Kidney (tissue), 14 donors: Measurements from ENCODE around the gene TOE1. TPM values are rescaled to one million over a fixed set of nuclear protein-coding genes. Genes with fewer than 3 reads are reported as not detected.

Experiments
- DNase-seq, 5 donors: peaks; one replicate each; pipeline ENCODE4 v3.0.0-alpha.2; 2013 to 2020
- FAIRE-seq: peaks from 2 replicates; lab custom pipeline; 2012; peaks lifted over from hg19 to GRCh38; lab: Jason Lieb, UNC
- H3K27ac ChIP-seq, 2 donors: one replicate each; pipeline ENCODE4 v1.7.0; 2013; ENCODE audit warnings: low read depth in 2 of 2, low read length in 2 of 2, inconsistent platforms in 1 of 2
- H3K27me3 ChIP-seq: one replicate; pipeline ENCODE4 v1.7.1; 2013; ENCODE audit warnings: low read length, inconsistent platforms; ENCODE audit not compliant: control insufficient read depth, insufficient read depth
- H3K36me3 ChIP-seq, 3 donors: one replicate each; pipeline versions ENCODE4 v1.7.0 to v1.7.1; 2013; ENCODE audit warnings: low read length in 3 of 3, control low read depth in 1 of 3, inconsistent platforms in 1 of 3; ENCODE audit not compliant: insufficient read depth in 3 of 3, control insufficient read depth in 2 of 3
- H3K4me1 ChIP-seq, 3 donors: one replicate each; pipeline versions ENCODE4 v1.7.0 to v1.7.1; 2013; ENCODE audit warnings: low read length in 3 of 3, inconsistent platforms in 1 of 3, low read depth in 1 of 3; ENCODE audit not compliant: control insufficient read depth in 2 of 3, insufficient read depth in 2 of 3
- H3K4me3 ChIP-seq, 3 donors: one replicate each; pipeline versions ENCODE4 v1.7.0 to v1.8.1; 2013; ENCODE audit warnings: low read length in 3 of 3, control low read depth in 1 of 3, inconsistent platforms in 1 of 3
- H3K9ac ChIP-seq, 3 donors: one replicate each; pipeline versions ENCODE4 v1.7.0 to v1.7.1; 2013; ENCODE audit warnings: low read length in 3 of 3, control low read depth in 1 of 3, inconsistent platforms in 1 of 3
- H3K9me3 ChIP-seq, 3 donors: one replicate each; pipeline versions ENCODE4 v1.7.0 to v1.7.1; 2013; ENCODE audit warnings: low read length in 3 of 3, control low read depth in 1 of 3, inconsistent platforms in 1 of 3; ENCODE audit not compliant: control insufficient read depth in 2 of 3, insufficient read depth in 1 of 3
- intact Hi-C: fragments of 100-400 bp; cut with DNase I; formaldehyde crosslinking; loops from one replicate; pipeline ENCODE4 v1.11.1; 2022
- polyA plus RNA-seq: library from polyadenylated mRNA; stranded (reverse); fragments of 350-450 nt; fragmentation: Illumina TruSeq; extraction: RNeasy Lipid Tissue Mini Kit (QIAGEN cat#74804); gene quantifications from one replicate; pipeline ENCODE4 v1.2.3, GENCODE V29; 2014; ENCODE audit warnings: low read depth, low replicate concordance; ENCODE audit not compliant: insufficient read depth
- total RNA-seq: library from RNA; stranded (reverse); fragmentation: NEBNext Ultra II Directional; extraction: Animal tissue kit (Norgen Biotek cat#: 25700); gene quantifications from one replicate; pipeline ENCODE4 v1.2.1, GENCODE V29; 2021
- TF ChIP-seq, protein P1 (sequence below): IDR thresholded peaks from 3 replicates; pipeline ENCODE4 v1.5.1; 2012; ENCODE audit warnings: mild to moderate bottlenecking, moderate library complexity, borderline replicate concordance; ENCODE audit not compliant: insufficient read depth; ENCODE audit errors: extremely low read depth
- donor health status: control.
- donor health status: control.
- donor health status: control.
- donor health status: control.
- donor health status: control.
- donor health status: DM: yes; HTN: yes; CAD: no.
- donor health status: Normal renal cell carcinoma (clear cell type).

The TOE1 gene
- total and polyA plus RNA-seq, 2 donors from 2014 or later = 7.3 to 10.4 TPM

DNA sequence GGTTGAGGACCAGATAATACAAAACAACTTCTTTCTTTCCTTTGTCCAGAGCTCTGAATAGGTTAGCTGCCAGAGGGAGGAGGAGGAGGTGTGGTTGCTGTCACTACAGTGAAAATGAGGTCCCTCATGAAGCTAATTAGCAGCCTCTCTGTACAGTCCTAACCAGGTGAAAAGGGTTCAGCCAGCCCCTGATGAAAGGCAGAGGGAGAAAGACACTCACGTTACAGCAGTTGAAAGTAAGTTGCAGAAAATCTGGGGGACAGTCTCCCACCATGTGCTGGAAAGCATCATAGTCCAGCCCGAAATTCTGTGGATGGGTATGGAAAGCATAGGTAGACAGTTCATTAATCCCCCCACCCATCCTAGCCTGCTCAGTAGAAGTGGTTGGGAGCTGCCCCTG, 6.5 kb downstream of the TOE1 start:
- DNase-seq (no peak), FAIRE-seq (no peak)
- H3K9me3 ChIP-seq = no peaks in the 10 kb centered on the region
- peaks cover 0 to 8% (median 0%) of the 10 kb centered on the region in 3 donors for H3K4me1 ChIP-seq
- TF ChIP-seq, protein P1, sequence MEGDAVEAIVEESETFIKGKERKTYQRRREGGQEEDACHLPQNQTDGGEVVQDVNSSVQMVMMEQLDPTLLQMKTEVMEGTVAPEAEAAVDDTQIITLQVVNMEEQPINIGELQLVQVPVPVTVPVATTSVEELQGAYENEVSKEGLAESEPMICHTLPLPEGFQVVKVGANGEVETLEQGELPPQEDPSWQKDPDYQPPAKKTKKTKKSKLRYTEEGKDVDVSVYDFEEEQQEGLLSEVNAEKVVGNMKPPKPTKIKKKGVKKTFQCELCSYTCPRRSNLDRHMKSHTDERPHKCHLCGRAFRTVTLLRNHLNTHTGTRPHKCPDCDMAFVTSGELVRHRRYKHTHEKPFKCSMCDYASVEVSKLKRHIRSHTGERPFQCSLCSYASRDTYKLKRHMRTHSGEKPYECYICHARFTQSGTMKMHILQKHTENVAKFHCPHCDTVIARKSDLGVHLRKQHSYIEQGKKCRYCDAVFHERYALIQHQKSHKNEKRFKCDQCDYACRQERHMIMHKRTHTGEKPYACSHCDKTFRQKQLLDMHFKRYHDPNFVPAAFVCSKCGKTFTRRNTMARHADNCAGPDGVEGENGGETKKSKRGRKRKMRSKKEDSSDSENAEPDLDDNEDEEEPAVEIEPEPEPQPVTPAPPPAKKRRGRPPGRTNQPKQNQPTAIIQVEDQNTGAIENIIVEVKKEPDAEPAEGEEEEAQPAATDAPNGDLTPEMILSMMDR = no peak
- H3K27me3 ChIP-seq = no peaks in the 10 kb centered on the region
- H3K4me3 ChIP-seq = no peak overlapping the region
- no peak overlapping the region for H3K27ac ChIP-seq
- H3K36me3 ChIP-seq = peaks cover 0 to 30% (median 19%) of the 10 kb centered on the region in 3 donors
- H3K9ac ChIP-seq = no peak overlapping the region
- intact Hi-C loops = no loop called here

DNA sequence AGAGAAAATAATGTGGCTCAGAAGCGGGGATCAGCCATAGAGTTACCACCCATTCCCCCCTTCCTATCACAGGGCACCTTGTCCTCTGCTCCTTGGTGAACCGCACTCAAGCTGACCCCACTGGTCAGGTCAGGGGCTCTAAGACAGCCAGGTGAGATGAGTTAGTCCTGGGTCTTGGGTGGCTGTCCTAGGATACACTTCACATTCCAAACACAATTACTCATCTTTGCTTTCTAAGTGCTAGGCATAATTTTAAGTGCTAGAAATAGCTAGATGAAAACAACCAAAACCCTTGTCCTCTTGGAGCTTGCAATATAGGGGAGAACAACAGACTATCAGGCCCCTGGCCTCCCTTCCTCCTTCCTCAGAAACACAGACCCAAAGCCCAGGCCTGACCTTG, 8.1 kb downstream of the TOE1 start:
- DNase-seq (no peak), FAIRE-seq (no peak)
- TF ChIP-seq, protein P1 = no peak
- H3K9me3 ChIP-seq = no peaks in the 10 kb centered on the region
- H3K36me3 ChIP-seq = peaks cover 0 to 16% (median 10%) of the 10 kb centered on the region in 3 donors
- H3K4me1 ChIP-seq = peaks cover 0 to 8% (median 0%) of the 10 kb centered on the region in 3 donors
- H3K9ac ChIP-seq = no peak overlapping the region
- no peak overlapping the region for H3K27ac ChIP-seq
- H3K4me3 ChIP-seq = no peak overlapping the region
- H3K27me3 ChIP-seq = no peaks in the 10 kb centered on the region
- intact Hi-C loops = no loop called here

- DNase-seq = no peak
- Histone ChIP-seq H3K4me3 (no peak overlapping the region), H3K9ac (no peak overlapping the region), H3K4me1 (peaks cover 0 to 8% (median 0%) of the 10 kb centered on the region in 3 donors), H3K9me3 (no peaks in the 10 kb centered on the region), H3K36me3 (peaks cover 0 to 11% (median 6%) of the 10 kb centered on the region in 3 donors), H3K27me3 (no peaks in the 10 kb centered on the region), H3K27ac (no peak overlapping the region)
- FAIRE-seq = no peak
- intact Hi-C loops = no loop called here
- TF ChIP-seq, protein P1 = no peak
Measured at GRCh38 chr1:45348609-45348965, 8.6 kb downstream of the TOE1 start.
